ACC112 (cell line): ENCODE data around the gene TUBAL3.

Experiments used
- H2AFZ ChIP-seq: fragments of 200-600 bp; sonication (generic); one replicate; pipeline ENCODE4 v1.6.0; 2017; ENCODE audit warnings: antibody characterized with exemption, low read length; ENCODE audit not compliant: unreplicated experiment
- H3K27ac ChIP-seq: fragments of 200-600 bp; sonication (generic); 2 replicates; pipeline ENCODE4 v1.5.1; 2014; ENCODE audit warnings: low read depth, mild to moderate bottlenecking, antibody characterized with exemption, low read length, moderate library complexity
- H3K27me3 ChIP-seq: fragments of 200-600 bp; sonication (generic); 2 replicates; pipeline ENCODE4 v1.6.1; 2014; ENCODE audit warnings: mild to moderate bottlenecking, antibody characterized with exemption, low read length, moderate library complexity, mixed read lengths; ENCODE audit not compliant: insufficient read depth
- H3K36me3 ChIP-seq: fragments of 200-600 bp; sonication (generic); 2 replicates; pipeline ENCODE4 v1.6.1; 2016; ENCODE audit warnings: mild to moderate bottlenecking, antibody characterized with exemption, low read length, moderate library complexity, mixed read lengths; ENCODE audit not compliant: insufficient read depth
- H3K4me1 ChIP-seq: fragments of 200-600 bp; sonication (generic); one replicate; pipeline ENCODE4 v1.6.1; 2016; ENCODE audit warnings: low read length, mixed read lengths; ENCODE audit not compliant: insufficient read depth, unreplicated experiment, control insufficient read depth
- H3K4me3 ChIP-seq: fragments of 200-600 bp; sonication (generic); 2 replicates; pipeline ENCODE4 v1.5.1; 2014; ENCODE audit warnings: mild to moderate bottlenecking, low read depth, low read length
- H3K79me2 ChIP-seq: fragments of 200-600 bp; sonication (generic); one replicate; pipeline ENCODE4 v1.6.0; 2016; ENCODE audit warnings: low read length; ENCODE audit not compliant: control insufficient read depth, unreplicated experiment, insufficient read depth

TUBAL3 gene

DNA sequence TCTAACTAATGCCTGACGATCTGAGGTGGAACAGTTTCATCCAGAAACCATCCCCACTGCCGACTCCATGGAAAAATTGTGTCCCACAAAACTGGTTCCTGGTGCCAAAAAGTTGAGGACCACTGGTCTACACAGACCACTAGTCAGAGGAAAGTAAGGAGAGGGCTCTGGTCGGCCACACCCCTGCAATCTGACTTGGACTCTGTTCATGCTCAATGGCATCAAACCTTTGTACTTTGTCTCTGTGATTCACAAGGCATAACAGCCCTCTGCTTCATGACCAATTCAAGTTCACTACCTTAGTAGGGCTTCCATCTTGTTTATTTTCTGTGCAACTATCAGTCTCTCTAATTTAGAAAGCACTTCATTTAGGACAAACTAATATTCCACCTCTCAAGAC lies 1.8 kb downstream of the TUBAL3 start:
- H3K27me3 ChIP-seq, result peaks cover 13% of the 10 kb centered on the region
- H3K4me3 ChIP-seq, result no peak overlapping the region
- H2AFZ ChIP-seq, result no peak overlapping the region
- H3K79me2 ChIP-seq, result no peaks in the 10 kb centered on the region
- no peaks in the 10 kb centered on the region for H3K4me1 ChIP-seq
- no peaks in the 10 kb centered on the region for H3K36me3 ChIP-seq
- H3K27ac ChIP-seq, result no peak overlapping the region

DNA sequence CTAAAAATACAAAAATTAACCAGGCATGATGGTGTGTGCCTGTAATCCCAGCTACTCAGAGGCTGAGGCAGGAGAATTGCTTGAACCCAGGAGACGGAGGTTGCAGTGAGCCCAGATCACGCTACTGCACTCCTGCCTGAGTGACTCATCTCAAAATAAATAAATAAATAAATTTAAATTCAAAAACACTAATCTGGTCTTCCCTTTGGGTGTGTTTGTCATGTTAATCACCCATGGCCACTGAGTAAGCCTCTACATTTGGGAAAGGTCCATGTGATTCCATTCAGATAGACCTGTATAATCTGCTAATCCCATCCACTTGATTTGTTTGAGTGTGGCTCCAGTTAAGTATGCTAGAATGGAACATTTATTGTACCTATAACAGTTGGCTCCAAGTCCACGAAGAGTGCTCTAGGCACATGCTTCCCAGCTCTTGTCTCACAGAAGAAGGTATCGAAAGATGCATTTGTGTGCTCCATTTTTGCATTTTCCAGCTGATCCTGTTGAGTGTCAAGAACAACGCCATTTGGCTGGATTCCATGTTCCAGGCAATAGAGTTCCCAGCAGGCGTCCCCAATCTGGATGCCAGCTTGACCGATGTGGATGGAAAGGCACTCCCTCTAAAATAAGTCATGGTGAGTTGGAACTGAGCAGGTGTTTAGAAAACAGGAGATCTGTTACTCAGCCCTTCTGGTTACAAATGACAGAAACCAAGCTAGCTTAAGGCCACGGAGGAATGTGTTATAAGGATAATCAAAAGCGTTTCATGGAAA lies 4.0 kb downstream of the TUBAL3 start:
- Histone ChIP-seq H3K4me1 (no peaks in the 10 kb centered on the region), H3K27ac (no peak overlapping the region)

DNA sequence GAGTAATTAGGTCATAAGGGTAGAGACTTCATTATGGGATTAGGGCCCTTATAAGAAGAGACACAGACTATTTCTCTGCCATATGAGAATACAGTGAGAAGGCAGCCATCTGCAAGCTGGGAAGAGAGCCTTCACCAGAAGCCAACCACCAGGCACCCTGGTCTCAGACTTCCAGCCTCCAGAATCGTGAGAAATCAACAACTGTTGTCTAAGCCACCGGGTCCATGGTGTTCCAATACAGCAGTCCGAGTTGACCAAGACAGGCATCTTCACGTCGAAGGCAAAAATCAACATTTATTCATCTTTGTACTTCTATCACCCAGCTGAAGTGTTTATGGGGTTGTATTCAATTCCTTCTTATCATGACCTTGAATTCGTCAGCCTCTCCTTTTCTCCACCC lies 5.3 kb downstream of the TUBAL3 start:
- no peaks in the 10 kb centered on the region for H3K4me1 ChIP-seq
- no peak overlapping the region for H3K27ac ChIP-seq
- H2AFZ ChIP-seq, result no peak overlapping the region
- H3K79me2 ChIP-seq, result no peaks in the 10 kb centered on the region
- no peaks in the 10 kb centered on the region for H3K36me3 ChIP-seq
- peaks cover 26% of the 10 kb centered on the region for H3K27me3 ChIP-seq
- no peak overlapping the region for H3K4me3 ChIP-seq

More for the DNA sequence above, 4.0 kb downstream of the TUBAL3 start:
- H3K36me3 ChIP-seq, result no peaks in the 10 kb centered on the region
- H3K79me2 ChIP-seq, result no peaks in the 10 kb centered on the region
- H3K4me3 ChIP-seq, result no peak overlapping the region
- no peak overlapping the region for H2AFZ ChIP-seq
- H3K27me3 ChIP-seq, result peaks cover 20% of the 10 kb centered on the region

DNA sequence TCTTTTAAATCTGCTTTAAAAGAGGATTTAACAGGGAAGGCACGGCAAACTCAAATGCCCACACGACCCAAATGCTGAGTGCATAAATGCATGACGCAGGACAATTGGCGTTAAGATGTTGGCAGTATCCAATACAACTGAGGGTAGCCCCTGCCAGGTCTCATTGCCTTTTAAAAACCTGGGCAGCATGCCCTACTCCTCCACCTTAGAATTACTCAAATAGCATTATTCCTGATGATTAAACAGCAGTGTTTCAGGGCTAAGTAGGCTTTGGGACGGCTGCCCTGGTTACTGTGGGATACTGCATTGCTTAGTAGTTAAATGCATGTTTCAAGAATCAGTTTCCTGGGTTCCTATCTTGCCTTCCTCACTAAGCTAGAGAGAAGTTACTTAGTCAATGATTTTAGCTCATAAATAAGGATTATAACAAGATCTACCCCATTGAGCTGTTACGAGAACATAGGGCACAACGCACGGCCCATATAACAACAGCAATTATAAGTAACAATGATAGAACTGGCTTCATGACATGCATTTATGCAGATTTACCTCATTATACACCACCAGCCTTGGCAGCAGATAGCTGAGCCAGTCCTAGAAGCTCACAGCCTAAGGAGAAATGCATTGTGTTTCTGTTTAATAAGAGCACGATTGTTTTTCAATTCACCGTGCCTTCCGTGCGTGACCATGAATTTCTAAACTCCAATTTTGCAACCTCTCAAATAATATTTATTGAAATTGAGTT lies 7.9 kb downstream of the TUBAL3 start:
- Histone ChIP-seq H2AFZ (no peak overlapping the region), H3K27ac (no peak overlapping the region)

DNA sequence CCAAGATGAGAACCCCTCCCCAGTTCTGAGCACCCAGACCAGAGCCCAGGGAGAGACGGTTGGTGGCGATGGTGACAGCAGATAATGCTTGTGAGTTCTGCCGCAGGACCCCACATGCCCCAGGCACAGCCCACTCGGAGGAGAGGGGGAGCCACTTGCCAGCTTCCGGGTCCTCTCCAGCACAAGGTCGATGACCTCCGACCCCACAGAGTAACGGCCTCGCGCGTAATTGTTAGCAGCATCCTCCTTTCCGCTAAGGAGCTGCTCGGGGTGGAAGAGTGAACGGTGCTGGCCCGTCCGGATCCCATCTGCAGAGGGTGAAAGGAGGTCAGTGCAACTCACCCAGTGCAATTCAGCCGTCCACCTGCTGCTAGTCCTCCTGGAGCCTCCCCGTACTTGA lies 9.5 kb downstream of the TUBAL3 start:
- no peak overlapping the region for H3K4me3 ChIP-seq
- H3K4me1 ChIP-seq, result no peaks in the 10 kb centered on the region
- H3K36me3 ChIP-seq, result no peaks in the 10 kb centered on the region
- no peak overlapping the region for H2AFZ ChIP-seq
- no peaks in the 10 kb centered on the region for H3K79me2 ChIP-seq
- H3K27me3 ChIP-seq, result peaks cover 24% of the 10 kb centered on the region
- no peak overlapping the region for H3K27ac ChIP-seq

More for the DNA sequence above, 7.9 kb downstream of the TUBAL3 start:
- no peaks in the 10 kb centered on the region for H3K79me2 ChIP-seq
- no peaks in the 10 kb centered on the region for H3K4me1 ChIP-seq
- H3K36me3 ChIP-seq, result no peaks in the 10 kb centered on the region
- H3K27me3 ChIP-seq, result peaks cover 24% of the 10 kb centered on the region
- H3K4me3 ChIP-seq, result no peak overlapping the region

DNA sequence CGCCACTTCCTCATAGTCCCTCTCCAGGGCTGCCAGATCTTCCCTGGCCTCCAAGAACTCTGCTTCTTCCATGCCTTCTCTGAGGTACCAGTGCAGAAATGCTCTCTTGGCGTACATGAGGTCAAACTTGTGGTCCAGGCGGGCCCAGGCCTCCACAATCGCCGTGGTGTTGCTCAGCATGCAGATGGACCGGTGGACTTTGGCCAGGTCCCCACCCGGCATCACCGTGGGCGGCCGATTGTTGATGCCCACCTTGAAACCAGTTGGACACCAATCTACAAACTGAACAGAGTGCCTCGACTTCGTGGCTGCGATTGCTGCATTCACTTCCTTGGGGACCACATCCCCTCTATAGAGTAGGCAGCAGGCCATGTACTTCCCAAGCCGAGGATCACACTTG lies 11.1 kb downstream of the TUBAL3 start:
- Histone ChIP-seq H2AFZ (no peak overlapping the region), H3K4me3 (no peak overlapping the region), H3K36me3 (no peaks in the 10 kb centered on the region), H3K27me3 (peaks cover 19% of the 10 kb centered on the region), H3K4me1 (no peaks in the 10 kb centered on the region), H3K79me2 (no peaks in the 10 kb centered on the region), H3K27ac (no peak overlapping the region)

DNA sequence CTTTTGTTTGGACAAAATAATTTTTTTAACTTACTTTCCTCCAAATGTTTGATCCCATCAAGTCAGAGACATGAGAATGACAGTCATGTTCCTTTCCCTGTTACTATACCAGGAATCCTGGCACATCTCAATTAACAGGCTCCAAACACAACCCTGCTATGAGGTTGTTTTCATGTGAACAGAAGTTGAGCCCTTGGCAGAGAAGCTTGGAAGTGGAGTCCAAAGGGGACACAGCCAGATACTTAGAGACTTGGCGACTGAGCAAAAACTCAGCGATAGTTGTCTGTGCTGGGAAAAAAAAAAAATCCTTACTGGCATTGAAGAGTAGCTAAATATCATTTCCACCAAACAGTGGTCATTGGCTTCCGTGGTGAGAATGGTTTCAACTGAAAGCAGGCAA lies 12.8 kb downstream of the TUBAL3 start:
- Histone ChIP-seq H3K27me3 (peaks cover 8% of the 10 kb centered on the region; the same call in 1 of the 2 replicates), H3K4me3 (no peak overlapping the region), H3K36me3 (no peaks in the 10 kb centered on the region), H3K4me1 (no peaks in the 10 kb centered on the region), H2AFZ (no peak overlapping the region), H3K27ac (no peak overlapping the region), H3K79me2 (no peaks in the 10 kb centered on the region)

DNA sequence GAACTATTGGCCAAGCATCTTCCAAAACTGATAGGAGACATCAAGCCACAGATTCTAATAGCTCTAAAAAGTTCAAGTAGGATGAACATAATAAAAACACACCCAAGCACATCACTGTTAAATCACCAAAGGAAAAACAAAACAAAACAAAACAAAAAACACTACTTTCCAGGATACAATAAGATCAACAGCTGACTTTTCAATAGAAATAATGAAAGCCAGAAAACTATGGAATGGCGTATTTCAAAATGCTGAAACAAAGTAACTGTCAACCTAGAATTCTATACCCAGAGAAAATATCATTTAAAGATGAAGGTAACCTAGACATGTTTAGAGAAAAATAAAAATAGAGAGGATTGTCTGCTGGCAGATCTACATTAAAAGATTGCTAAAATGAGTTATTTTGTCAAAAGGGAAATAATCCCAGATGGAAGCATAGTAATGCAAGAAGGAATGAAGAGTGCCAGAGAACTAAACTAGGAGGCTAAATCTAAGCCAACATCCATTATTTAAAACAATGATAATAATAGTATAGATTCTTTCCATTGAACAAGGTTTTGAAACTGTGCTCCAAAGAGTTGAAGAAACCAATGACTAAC lies 13.9 kb downstream of the TUBAL3 start:
- Histone ChIP-seq H3K4me3 (no peak overlapping the region), H3K4me1 (no peaks in the 10 kb centered on the region), H3K27me3 (0 out of 2 replicates have a peak, but pooled peaks cover 8% of the 10 kb centered on the region), H2AFZ (no peak overlapping the region), H3K27ac (no peak overlapping the region), H3K79me2 (no peaks in the 10 kb centered on the region), H3K36me3 (no peaks in the 10 kb centered on the region)

DNA sequence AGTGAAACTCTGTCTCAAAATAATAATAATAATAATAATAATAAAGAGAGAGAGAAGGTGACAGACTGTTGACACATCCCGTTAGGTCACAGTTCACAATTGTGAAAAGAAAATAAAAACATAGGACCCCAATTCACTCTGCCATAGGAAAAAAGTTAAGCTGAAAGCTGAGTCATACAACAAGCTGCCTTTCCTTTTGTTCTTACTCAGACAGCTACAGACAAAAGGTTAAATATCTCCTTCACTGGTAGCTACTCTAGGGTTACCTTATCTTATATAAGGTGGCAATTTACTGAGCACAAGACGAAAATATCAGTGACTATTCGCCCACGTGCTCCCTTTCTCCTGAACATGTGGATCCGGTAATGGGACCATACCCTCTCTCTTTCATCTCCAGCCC lies 17.5 kb downstream of the TUBAL3 start:
- Histone ChIP-seq H3K36me3 (no peaks in the 10 kb centered on the region), H3K27ac (no peak overlapping the region), H2AFZ (no peak overlapping the region), H3K27me3 (0 out of 2 replicates have a peak, but pooled peaks cover 4% of the 10 kb centered on the region), H3K79me2 (no peaks in the 10 kb centered on the region), H3K4me3 (no peak overlapping the region), H3K4me1 (no peaks in the 10 kb centered on the region)

DNA sequence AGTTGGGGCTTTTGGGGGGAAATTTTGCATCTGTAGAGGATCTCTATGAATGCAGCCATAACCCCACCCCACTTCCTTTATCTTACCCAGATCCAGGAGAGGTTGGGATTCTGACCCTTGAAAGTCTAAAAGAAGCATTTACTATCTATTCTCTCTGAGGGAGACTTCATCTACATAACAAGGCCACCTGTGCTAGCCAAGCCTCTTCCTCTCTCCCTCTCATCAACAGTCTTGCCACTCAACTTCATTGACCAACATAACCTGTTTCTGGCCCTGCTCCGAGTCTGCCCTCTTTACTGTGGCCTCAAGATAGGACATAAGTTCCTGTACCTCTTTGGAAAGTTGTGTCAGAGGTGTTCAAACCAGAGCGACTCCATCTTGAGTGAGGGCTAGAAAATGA lies 19.4 kb downstream of the TUBAL3 start:
- H3K4me3 ChIP-seq, result no peak overlapping the region

More for the DNA sequence above, 19.4 kb downstream of the TUBAL3 start:
- Histone ChIP-seq H2AFZ (no peak overlapping the region), H3K27me3 (0 out of 2 replicates have a peak, but pooled peaks cover 4% of the 10 kb centered on the region), H3K4me1 (no peaks in the 10 kb centered on the region), H3K36me3 (no peaks in the 10 kb centered on the region), H3K27ac (no peak overlapping the region), H3K79me2 (no peaks in the 10 kb centered on the region)
